MM.1S (cell line): ENCODE measurements around the gene KRTAP12-1.

ENCODE experiments used
- EZH2 ChIP-seq: fragments of 300-600 bp; sonication (generic); optimal IDR thresholded peaks from 2 replicates; pipeline ENCODE3; 2017; ENCODE audit warnings: low read depth, mild to moderate bottlenecking, antibody characterized with exemption, low read length, mixed read lengths
- EZH2phosphoT487 ChIP-seq: fragments of 300-600 bp; sonication (generic); IDR thresholded peaks from 2 replicates; pipeline ENCODE4 v1.6.1; 2018; ENCODE audit warnings: antibody characterized with exemption, low read length
- TF ChIP-seq, protein P1 (sequence below): fragments of 300-600 bp; sonication (generic); IDR thresholded peaks from 2 replicates; pipeline ENCODE4 v1.5.1; 2016; ENCODE audit warnings: antibody characterized with exemption, low read length, mixed read lengths

GRCh38 chr21:44691686-44692085, 9.7 kb upstream of the KRTAP12-1 start:
- TF ChIP-seq, protein P1, sequence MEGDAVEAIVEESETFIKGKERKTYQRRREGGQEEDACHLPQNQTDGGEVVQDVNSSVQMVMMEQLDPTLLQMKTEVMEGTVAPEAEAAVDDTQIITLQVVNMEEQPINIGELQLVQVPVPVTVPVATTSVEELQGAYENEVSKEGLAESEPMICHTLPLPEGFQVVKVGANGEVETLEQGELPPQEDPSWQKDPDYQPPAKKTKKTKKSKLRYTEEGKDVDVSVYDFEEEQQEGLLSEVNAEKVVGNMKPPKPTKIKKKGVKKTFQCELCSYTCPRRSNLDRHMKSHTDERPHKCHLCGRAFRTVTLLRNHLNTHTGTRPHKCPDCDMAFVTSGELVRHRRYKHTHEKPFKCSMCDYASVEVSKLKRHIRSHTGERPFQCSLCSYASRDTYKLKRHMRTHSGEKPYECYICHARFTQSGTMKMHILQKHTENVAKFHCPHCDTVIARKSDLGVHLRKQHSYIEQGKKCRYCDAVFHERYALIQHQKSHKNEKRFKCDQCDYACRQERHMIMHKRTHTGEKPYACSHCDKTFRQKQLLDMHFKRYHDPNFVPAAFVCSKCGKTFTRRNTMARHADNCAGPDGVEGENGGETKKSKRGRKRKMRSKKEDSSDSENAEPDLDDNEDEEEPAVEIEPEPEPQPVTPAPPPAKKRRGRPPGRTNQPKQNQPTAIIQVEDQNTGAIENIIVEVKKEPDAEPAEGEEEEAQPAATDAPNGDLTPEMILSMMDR, result no peak
- TF ChIP-seq EZH2 (no peak), EZH2phosphoT487 (no peak)
